ENCODE measurements around the gene ADA.
A peak's percentile ranks its signal among the peaks of the same experiment; 100 is the strongest.

ADA gene

GRCh38 chr20:44609006-44609515, 42.4 kb downstream of the ADA start:
- peak overlapping the region; percentile 46 for H3K4me3 ChIP-seq
- H3K27ac ChIP-seq, result peak overlapping the region; percentile 84 to 86
- DNase-seq (ENCODE audit: low spot score), result no peak
- no peak for TF ChIP-seq CTCF (IDR thresholded peaks at IDR 0.05)

GRCh38 chr20:44606725-44607441, 44.6 kb downstream of the ADA start:
- DNase-seq (ENCODE audit: low spot score), result no peak
- Histone ChIP-seq H3K27ac (no peak overlapping the region), H3K4me3 (no peak overlapping the region)
- no peak for TF ChIP-seq CTCF (IDR thresholded peaks at IDR 0.05)

GRCh38 chr20:44603327-44603726, 48.2 kb downstream of the ADA start:
- Histone ChIP-seq H3K27ac (peak overlapping the region; percentile 80 to 88), H3K4me3 (no peak overlapping the region)
- DNase-seq (ENCODE audit: low spot score), result no peak
- no peak for TF ChIP-seq CTCF (IDR thresholded peaks at IDR 0.05)

- no peak for TF ChIP-seq CTCF (IDR thresholded peaks at IDR 0.05)
- DNase-seq (ENCODE audit: low spot score), result peak; percentile 90
- H3K27ac ChIP-seq, result peak overlapping the region; percentile 88 to 90
- H3K4me3 ChIP-seq, result peak overlapping the region; percentile 10
These were observed 49.7 kb downstream of the ADA start for GRCh38 chr20:44601801-44602204.

- no peak for TF ChIP-seq CTCF (IDR thresholded peaks at IDR 0.05)
- DNase-seq (ENCODE audit: low spot score), result no peak
- Histone ChIP-seq H3K4me3 (peak overlapping the region; percentile 10), H3K27ac (peak overlapping the region; percentile 88 to 90)
These were observed 50.2 kb downstream of the ADA start for GRCh38 chr20:44601236-44601671.

GRCh38 chr20:44600758-44601201, 50.7 kb downstream of the ADA start:
- Histone ChIP-seq H3K4me3 (peak overlapping the region; percentile 10), H3K27ac (peak overlapping the region; percentile 88 to 90)
- no peak for TF ChIP-seq CTCF (IDR thresholded peaks at IDR 0.05)
- no peak for DNase-seq (ENCODE audit: low spot score)

- no peak for DNase-seq (ENCODE audit: low spot score)
- TF ChIP-seq CTCF (IDR thresholded peaks at IDR 0.05), result no peak
- Histone ChIP-seq H3K4me3 (peak overlapping the region; percentile 10), H3K27ac (peak overlapping the region; percentile 88 to 90)
These were observed 51.2 kb downstream of the ADA start for GRCh38 chr20:44600301-44600700.

Data from coronary artery (tissue), 2 donors.